ENCODE data around the gene ANKRD10. TPM values are rescaled to one million over a fixed set of nuclear protein-coding genes. Genes with fewer than 3 reads are reported as not detected.
A peak's percentile ranks its signal among the peaks of the same experiment; 100 is the strongest.

The ANKRD10 gene
- total RNA-seq, 1 experiment from 2014 or later = 219 TPM

GRCh38 chr13:110869805-110870706 is 44.8 kb downstream of the ANKRD10 start (continued):
- TF ChIP-seq FOXP4 (CRISPR knock-in tag; IDR thresholded peaks at IDR 0.05) = 0 out of 2 replicates have a peak, but pooled peaks have one; percentile 39
- TF ChIP-seq ARID4B (CRISPR knock-in tag; IDR thresholded peaks at IDR 0.05; ENCODE audit: borderline replicate concordance) = no peak
- TF ChIP-seq PRDM15 (CRISPR knock-in tag; IDR thresholded peaks at IDR 0.05) = no peak
- TF ChIP-seq SP1 (CRISPR knock-in tag; conservative IDR thresholded peaks at IDR 0.05) = 0 out of 2 replicates have a peak, but pooled peaks have one; percentile 23
- 0 out of 2 replicates have a peak, but pooled peaks have one; percentile 42 for TF ChIP-seq ESRRA (CRISPR knock-in tag; IDR thresholded peaks at IDR 0.05; ENCODE audit: borderline replicate concordance)
- peak; percentile 58; the same call in 1 of the 2 replicates for TF ChIP-seq NFE2L1 (CRISPR knock-in tag; IDR thresholded peaks at IDR 0.05)
- TF ChIP-seq ERG (CRISPR knock-in tag; IDR thresholded peaks at IDR 0.05) = no peak
- no peak for TF ChIP-seq MXD4 (CRISPR knock-in tag; IDR thresholded peaks at IDR 0.05; ENCODE audit: borderline replicate concordance)
- TF ChIP-seq RELA (CRISPR knock-in tag; IDR thresholded peaks at IDR 0.05; ENCODE audit: borderline replicate concordance) = 0 out of 2 replicates have a peak, but pooled peaks have one; percentile 31
- TF ChIP-seq KAT7 (CRISPR knock-in tag; IDR thresholded peaks at IDR 0.05; ENCODE audit: borderline replicate concordance) = no peak
- no peak for TF ChIP-seq JAZF1 (CRISPR knock-in tag; IDR thresholded peaks at IDR 0.05)
- peak; percentile 53; the same call in 1 of the 2 replicates for TF ChIP-seq ZBTB43 (CRISPR knock-in tag; IDR thresholded peaks at IDR 0.05)
- peak; percentile 25; the same call in 1 of the 2 replicates for TF ChIP-seq TEAD1 (CRISPR knock-in tag; IDR thresholded peaks at IDR 0.05)
- TF ChIP-seq GABPB1 (CRISPR knock-in tag; IDR thresholded peaks at IDR 0.05) = peak; percentile 78
- TF ChIP-seq E2F4 (CRISPR knock-in tag; IDR thresholded peaks at IDR 0.05; ENCODE audit: borderline replicate concordance, low read depth) = no peak
- peak; percentile 77; the same call in 1 of the 2 replicates for TF ChIP-seq FOXP1 (CRISPR knock-in tag; IDR thresholded peaks at IDR 0.05; ENCODE audit: borderline replicate concordance)
- TF ChIP-seq TCF7 (CRISPR knock-in tag; IDR thresholded peaks at IDR 0.05; ENCODE audit: low read depth) = no peak
